Duodenal mucosa (tissue), 2 donors: ENCODE measurements around the gene PLEKHF1.

Experiments
- H3K27ac ChIP-seq: one replicate; pipeline ENCODE4 v1.7.0; 2013; ENCODE audit warnings: low read depth, low read length
- H3K27me3 ChIP-seq, 2 donors: one replicate each; pipeline ENCODE4 v1.7.0; 2013; ENCODE audit warnings: low read length in 2 of 2, control low read depth in 1 of 2; ENCODE audit not compliant: insufficient read depth in 2 of 2, control insufficient read depth in 1 of 2
- H3K36me3 ChIP-seq, 2 donors: one replicate each; pipeline ENCODE4 v1.7.0; 2013; ENCODE audit warnings: low read length in 2 of 2, control low read depth in 1 of 2; ENCODE audit not compliant: insufficient read depth in 2 of 2, control insufficient read depth in 1 of 2
- H3K4me1 ChIP-seq, 2 donors: one replicate each; pipeline ENCODE4 v1.7.0; 2013; ENCODE audit warnings: low read length in 2 of 2, control low read depth in 1 of 2; ENCODE audit not compliant: insufficient read depth in 2 of 2, control insufficient read depth in 1 of 2
- H3K4me3 ChIP-seq, 2 donors: one replicate each; pipeline ENCODE4 v1.7.0; 2013; ENCODE audit warnings: low read length in 2 of 2, low read depth in 1 of 2
- H3K9ac ChIP-seq, 2 donors: one replicate each; pipeline ENCODE4 v1.7.0; 2013; ENCODE audit warnings: low read length in 2 of 2, low read depth in 1 of 2
- H3K9me3 ChIP-seq, 2 donors: one replicate each; pipeline ENCODE4 v1.7.0; 2013; ENCODE audit warnings: low read length in 2 of 2, control low read depth in 1 of 2; ENCODE audit not compliant: control insufficient read depth in 1 of 2

Gene PLEKHF1

GRCh38 chr19:29714371-29714952 lies 49.2 kb downstream of the PLEKHF1 start:
- no peaks in the 10 kb centered on the region for H3K27me3 ChIP-seq

GRCh38 chr19:29714953-29715700 lies 49.9 kb downstream of the PLEKHF1 start, which contains the start of gene C19orf12:
Gene C19orf12 (minus strand): TSS chr19:29715261. CDS start chr19:29708413, 6,848 bp downstream.
- Histone ChIP-seq H3K4me1 (peaks cover 24 to 43% of the 10 kb centered on the region in 2 donors), H3K9ac (peak within 1 kb of the TSS; percentile 58 to 86), H3K4me3 (peak within 1 kb of the TSS; percentile 80 to 81), H3K9me3 (no peaks in the 10 kb centered on the region), H3K27ac (peak within 1 kb of the TSS; percentile 91), H3K36me3 (no peaks in the 10 kb centered on the region), H3K27me3 (no peaks in the 10 kb centered on the region)

More at GRCh38 chr19:29714371-29714952, 49.2 kb downstream of the PLEKHF1 start:
- Histone ChIP-seq H3K4me1 (peaks cover 24 to 48% of the 10 kb centered on the region in 2 donors), H3K27ac (peak overlapping the region; percentile 91), H3K9ac (peak overlapping the region; percentile 58 to 86), H3K36me3 (no peaks in the 10 kb centered on the region), H3K9me3 (no peaks in the 10 kb centered on the region), H3K4me3 (peak overlapping the region; percentile 80 to 81)

- Histone ChIP-seq H3K4me3 (peak overlapping the region; percentile 80 to 81), H3K9ac (peak overlapping the region; percentile 58 to 86), H3K9me3 (no peaks in the 10 kb centered on the region), H3K27ac (peak overlapping the region; percentile 91), H3K36me3 (no peaks in the 10 kb centered on the region), H3K4me1 (peaks cover 24 to 38% of the 10 kb centered on the region in 2 donors), H3K27me3 (no peaks in the 10 kb centered on the region)
These were observed 50.7 kb downstream of the PLEKHF1 start for GRCh38 chr19:29715701-29716581.

GRCh38 chr19:29717051-29717450 lies 51.8 kb downstream of the PLEKHF1 start:
- H3K27me3 ChIP-seq: no peaks in the 10 kb centered on the region
- no peaks in the 10 kb centered on the region for H3K36me3 ChIP-seq
- no peaks in the 10 kb centered on the region for H3K9me3 ChIP-seq
- no peak overlapping the region for H3K4me3 ChIP-seq
- peaks cover 18 to 32% of the 10 kb centered on the region in 2 donors for H3K4me1 ChIP-seq
- no peak overlapping the region for H3K27ac ChIP-seq
- no peak overlapping the region for H3K9ac ChIP-seq

GRCh38 chr19:29724102-29724641 lies 58.9 kb downstream of the PLEKHF1 start:
- peaks cover 0 to 6% of the 10 kb centered on the region in 2 donors for H3K4me1 ChIP-seq
- no peak overlapping the region for H3K9ac ChIP-seq
- H3K9me3 ChIP-seq: no peaks in the 10 kb centered on the region
- no peak overlapping the region for H3K4me3 ChIP-seq
- H3K36me3 ChIP-seq: no peaks in the 10 kb centered on the region
- no peak overlapping the region for H3K27ac ChIP-seq
- peaks cover 19 to 22% of the 10 kb centered on the region in 2 donors for H3K27me3 ChIP-seq

- Histone ChIP-seq H3K4me3 (no peak overlapping the region), H3K27ac (no peak overlapping the region), H3K9me3 (no peaks in the 10 kb centered on the region), H3K4me1 (peaks cover 0 to 6% of the 10 kb centered on the region in 2 donors), H3K27me3 (peaks cover 19 to 22% of the 10 kb centered on the region in 2 donors), H3K36me3 (no peaks in the 10 kb centered on the region), H3K9ac (no peak overlapping the region)
These were observed 59.5 kb downstream of the PLEKHF1 start for GRCh38 chr19:29724746-29725145.
